K562 (cell line): Measurements from ENCODE around the gene TENM4. TPM values are rescaled to one million over a fixed set of nuclear protein-coding genes. Genes with fewer than 3 reads are reported as not detected.

ENCODE experiments used
- ATAC-seq: fragments of 200-7000 bp; cut with Tn5 transposase; 3 replicates; pipeline ENCODE4 v1.9.1; 2020; ENCODE audit warnings: moderate library complexity
- BruUV-seq: library from RNA; stranded (reverse); fragments of 400-500 nt; replicated peaks from 2 replicates; lab custom pipeline; 2021; lab: Mats Ljungman, UMichigan
- CTCF ChIA-PET: fragments of 300-600 bp; formaldehyde crosslinking; extraction: SDS; loops from one replicate; lab custom pipeline; 2021; ENCODE audit warnings: low intra/inter-chr PET ratio; lab: Yijun Ruan, JAX
- POLR2A ChIA-PET: fragments of 300-600, 350-650 bp; sonication (Branson Sonifier 250); formaldehyde crosslinking; extraction: SDS; loops from one replicate; lab custom pipeline; 2021; ENCODE audit warnings: antibody characterized with exemption, inconsistent platforms; lab: Yijun Ruan, JAX
- DNase-seq, 4 experiments: peaks; one replicate each; pipeline versions ENCODE4 v3.0.0 to v3.0.0-alpha.2; 2011 to 2018; ENCODE audit warnings: low spot score in 3 of 4, mixed read lengths in 3 of 4; ENCODE audit errors: extremely low read depth in 1 of 4
- FAIRE-seq: peaks from 2 replicates; lab custom pipeline; 2011; peaks lifted over from hg19 to GRCh38; lab: Jason Lieb, UNC
- H2AFZ ChIP-seq: 2 replicates; pipeline ENCODE4 v1.6.0; 2011; ENCODE audit warnings: low read depth, low read length, control low read depth, inconsistent platforms
- H3K27ac ChIP-seq: fragments of 200-600 bp; 3 replicates; pipeline ENCODE4 v1.8.0; 2011; ENCODE audit warnings: low read depth, mild to moderate bottlenecking, control low read depth, inconsistent platforms, low read length, moderate library complexity, mixed read lengths; ENCODE audit errors: extremely low read depth
- H3K27me3 ChIP-seq, 2 experiments: fragments of 300-600 bp in 1 of 2; 2 replicates in 1 of 2; 3 replicates in 1 of 2; pipeline versions ENCODE4 v1.6.0 to v1.8.0; 2011; ENCODE audit warnings: inconsistent platforms in 2 of 2, low read length in 2 of 2, mild to moderate bottlenecking in 1 of 2, mixed read lengths in 1 of 2, moderate library complexity in 1 of 2; ENCODE audit not compliant: control insufficient read depth in 2 of 2, insufficient read depth in 2 of 2
- H3K36me3 ChIP-seq: fragments of 300-600 bp; 3 replicates; pipeline ENCODE4 v1.8.0; 2011; ENCODE audit warnings: mild to moderate bottlenecking, low read length, inconsistent platforms; ENCODE audit not compliant: control insufficient read depth, insufficient read depth
- H3K4me1 ChIP-seq, 2 experiments: fragments of 200-600 bp in 1 of 2; replicated peaks in 1 of 2; 2 replicates in 1 of 2; 3 replicates in 1 of 2; pipeline versions ENCODE4 v1.5.1 to v1.8.0; 2011; ENCODE audit warnings: inconsistent platforms in 2 of 2, low read length in 2 of 2, mild to moderate bottlenecking in 1 of 2, mixed read lengths in 1 of 2, moderate library complexity in 1 of 2; ENCODE audit not compliant: control insufficient read depth in 2 of 2, insufficient read depth in 2 of 2
- H3K4me2 ChIP-seq: 2 replicates; pipeline ENCODE4 v1.6.1; 2011; ENCODE audit warnings: low read length, control low read depth, inconsistent platforms, mixed read lengths; ENCODE audit not compliant: insufficient read depth
- H3K4me3 ChIP-seq: fragments of 200-600 bp; sonication (generic), shearing (Covaris generic); 2 replicates; pipeline ENCODE4 v1.5.1; 2016; ENCODE audit warnings: control low read depth, inconsistent platforms
- H3K79me2 ChIP-seq: fragments of 200-600 bp; 3 replicates; pipeline ENCODE4 v1.8.0; 2011; ENCODE audit warnings: low read length, inconsistent platforms; ENCODE audit not compliant: control insufficient read depth, insufficient read depth
- H3K9ac ChIP-seq, 2 experiments: 2 replicates each; pipeline versions ENCODE4 v1.6.0 to v1.6.1; 2011; ENCODE audit warnings: low read depth in 2 of 2, low read length in 2 of 2, control low read depth in 1 of 2, inconsistent platforms in 1 of 2, mild to moderate bottlenecking in 1 of 2, mixed read lengths in 1 of 2; ENCODE audit not compliant: insufficient read depth in 1 of 2
- H3K9me1 ChIP-seq: one replicate; pipeline ENCODE4 v1.6.0; 2011; ENCODE audit warnings: inconsistent platforms, mild to moderate bottlenecking, low read length, moderate library complexity; ENCODE audit not compliant: control insufficient read depth, insufficient read depth
- H3K9me3 ChIP-seq: replicated peaks from 2 replicates; pipeline ENCODE4 v1.5.1; 2011; ENCODE audit warnings: low read depth, low read length, inconsistent platforms; ENCODE audit not compliant: control insufficient read depth, insufficient read depth
- H4K20me1 ChIP-seq: replicated peaks from 2 replicates; pipeline ENCODE4 v1.6.1; 2011; ENCODE audit warnings: low read length, inconsistent platforms, mixed read lengths; ENCODE audit not compliant: control insufficient read depth, insufficient read depth
- NFIC ChIP-seq: fragments of 450-650 bp; IDR thresholded peaks from 2 replicates; pipeline ENCODE4 v1.6.1; 2017; ENCODE audit warnings: mild to moderate bottlenecking, inconsistent platforms
- ZFP30 ChIP-seq: fragments of 250-450 bp; sonication (Bioruptor Pico); IDR thresholded peaks from 2 replicates; pipeline ENCODE4 v1.8.0; 2022; ENCODE audit warnings: moderate library complexity, mild to moderate bottlenecking, inconsistent platforms, borderline replicate concordance
- ZNF316 ChIP-seq: fragments of 450-650 bp; IDR thresholded peaks from 2 replicates; pipeline ENCODE4 v1.6.1; 2016
- WGBS: fragments of 100-300 bp; shearing (Covaris generic); methylation state at CpG from one replicate; pipeline ENCODE4 v1.1.6; 2016; ENCODE audit warnings: low coverage, mixed read lengths; ENCODE audit not compliant: insufficient coverage; ENCODE audit errors: missing lambda C conversion rate; 5-methylcytosine and 5-hydroxymethylcytosine counted together
- in situ Hi-C: fragments of 300-500 bp; cut with MboI; formaldehyde crosslinking; loops from 4 replicates; pipeline ENCODE4 v1.15.0; 2018; ENCODE audit warnings: inconsistent platforms, mixed read lengths
- intact Hi-C: fragments of 100-400 bp; cut with micrococcal nuclease; formaldehyde crosslinking; loops from 2 replicates; pipeline ENCODE4 v1.14.2; 2022
- polyA plus RNA-seq, 8 experiments: library from polyadenylated mRNA; depleted of rRNA in 4 of 8; stranded (reverse) in 5 of 8; unstranded in 3 of 8; fragments of >200 nt; fragmentation: Nextera tagmentation in 2 of 8; fragmentation: Illumina TruSeq in 1 of 8; extraction: Ambion mirVana in 2 of 8; extraction: Trizol in 1 of 8; gene quantifications; 2 replicates each; pipeline versions ENCODE4 v1.2.1 to v1.2.3, GENCODE V29; 2011 to 2014; ENCODE audit warnings: inconsistent platforms in 1 of 8, missing spikeins in 1 of 8
- total RNA-seq, 7 experiments: library from RNA; depleted of rRNA in 6 of 7; stranded (reverse); fragments of >200 nt in 6 of 7; fragmentation: Illumina TruSeq in 2 of 7; extraction: Trizol in 2 of 7; gene quantifications; 2 replicates each; pipeline versions ENCODE4 v1.2.1 to v1.2.3, GENCODE V29; 2011 to 2021; ENCODE audit warnings: low replicate concordance in 1 of 7

TENM4 gene
- total and polyA plus RNA-seq, 9 of the 15 experiments (the other 6 are each of a cell fraction or from before 2014, with no cell fraction given) = 0.16 TPM; not detected in 8

- no peak for ATAC-seq
- peak; percentile 71 for TF ChIP-seq NFIC
- no peak for TF ChIP-seq ZFP30 (CRISPR knock-in tag)
- TF ChIP-seq, all 486 proteins: peak for 1
- Histone ChIP-seq H3K4me3 (no peak overlapping the region), H3K27ac (no peak overlapping the region), H3K4me1 (no peaks in the 10 kb centered on the region), H3K9me1 (no peaks in the 10 kb centered on the region), H3K36me3 (no peaks in the 10 kb centered on the region), H3K9ac (no peak overlapping the region), H3K9me3 (no peaks in the 10 kb centered on the region), H3K79me2 (no peaks in the 10 kb centered on the region), H2AFZ (no peak overlapping the region), H4K20me1 (no peaks in the 10 kb centered on the region), H3K27me3 (no peaks in the 10 kb centered on the region), H3K4me2 (no peak overlapping the region)
- ChIA-PET POLR2A (no interaction called here), CTCF (no interaction called here)
- FAIRE-seq (no peak), DNase-seq (no peak)
- 0% methylated on average over 4 of the region's 4 CpGs for WGBS
- in situ Hi-C loops = no loop called here
- intact Hi-C loops = no loop called here
- BruUV-seq = no TSS peak
These were observed 311.1 kb downstream of the TENM4 start for GRCh38 chr11:79129702-79130101.

- Histone ChIP-seq H3K27ac (no peak overlapping the region), H3K79me2 (no peaks in the 10 kb centered on the region), H3K9me1 (no peaks in the 10 kb centered on the region), H2AFZ (no peak overlapping the region), H3K27me3 (no peaks in the 10 kb centered on the region), H4K20me1 (no peaks in the 10 kb centered on the region), H3K9me3 (no peaks in the 10 kb centered on the region), H3K9ac (no peak overlapping the region), H3K4me3 (no peak overlapping the region), H3K4me2 (no peak overlapping the region), H3K36me3 (no peaks in the 10 kb centered on the region), H3K4me1 (no peaks in the 10 kb centered on the region)
- intact Hi-C loops (no loop called here), in situ Hi-C loops (no loop called here)
- CTCF ChIA-PET = no interaction called here
- no peak for TF ChIP-seq ZNF316
- POLR2A ChIA-PET = no interaction called here
- WGBS = 0% methylated on average over 3 of the region's 3 CpGs
- ATAC-seq (no peak), DNase-seq (no peak), FAIRE-seq (no peak)
- no TSS peak for BruUV-seq
These were observed 312.5 kb downstream of the TENM4 start for GRCh38 chr11:79128291-79128690.
